Left lung (tissue), 10 donors: ENCODE results near the gene GREB1. TPM values are rescaled to one million over a fixed set of nuclear protein-coding genes. Genes with fewer than 3 reads are reported as not detected.

ENCODE experiments used
- ATAC-seq: fragments of 200-7000 bp; cut with Tn5 transposase; one replicate; pipeline ENCODE4 v1.9.1; 2020; ENCODE audit warnings: moderate library complexity
- DNase-seq, 4 donors: peaks; one replicate each; pipeline ENCODE4 v3.0.0-alpha.2; 2013 to 2020
- H3K27ac ChIP-seq, 2 donors: fragments of 200-600 bp; sonication (generic) in 1 of 2; one replicate each; pipeline versions ENCODE4 v1.5.0 to v1.8.0; 2020 to 2021
- H3K27me3 ChIP-seq, 2 donors: fragments of 200-600 bp; sonication (generic) in 1 of 2; one replicate each; pipeline versions ENCODE4 v1.5.0 to v1.8.0; 2020 to 2021
- H3K36me3 ChIP-seq, 2 donors: fragments of 200-600 bp; sonication (generic) in 1 of 2; one replicate each; pipeline versions ENCODE4 v1.5.0 to v1.8.0; 2020 to 2021
- H3K4me1 ChIP-seq, 2 donors: fragments of 200-600 bp; one replicate each; pipeline ENCODE4 v1.8.0; 2021
- H3K4me3 ChIP-seq, 2 donors: fragments of 200-600 bp; sonication (generic) in 1 of 2; one replicate each; pipeline versions ENCODE4 v1.5.0 to v1.8.0; 2020 to 2021; ENCODE audit warnings: mild to moderate bottlenecking in 1 of 2
- H3K9me3 ChIP-seq, 2 donors: fragments of 200-600 bp; sonication (generic) in 1 of 2; one replicate each; pipeline versions ENCODE4 v1.5.0 to v1.8.0; 2020 to 2021
- CTCF ChIP-seq, 2 donors: fragments of 200-600 bp; sonication (generic) in 1 of 2; IDR thresholded peaks; one replicate each; pipeline versions ENCODE4 v1.5.0 to v1.8.0; 2021; ENCODE audit warnings: antibody characterized with exemption in 2 of 2
- intact Hi-C, 2 donors: fragments of 100-400 bp; cut with DNase I; formaldehyde crosslinking; loops; one replicate each; pipeline versions ENCODE4 v1.11.2 to v1.14.2; 2022
- polyA plus RNA-seq, 6 donors: library from polyadenylated mRNA; unstranded; fragments of 120-200 nt; gene quantifications; one replicate each; pipeline ENCODE4 v1.2.1, GENCODE V29; 2013; ENCODE audit not compliant: insufficient read length in 6 of 6
- total RNA-seq, 2 donors: library from RNA; stranded (reverse); fragmentation: NEBNext Ultra II Directional; extraction: Animal tissue kit (Norgen Biotek cat#: 25700); gene quantifications; one replicate each; pipeline ENCODE4 v1.2.1, GENCODE V29; 2021
- donor health status: DM: no; HTN: yes; CAD: no.
- donor health status: DM: no; HTN: no; CAD: no.

Gene GREB1
- total and polyA plus RNA-seq, 8 donors, result 1.6 to 19.1 (median 12.7) TPM

GRCh38 chr2:11592671-11593574 is 59.1 kb downstream of the GREB1 start:
- intact Hi-C loops, result no loop called here
- H3K36me3 ChIP-seq, result no peaks in the 10 kb centered on the region
- no peaks in the 10 kb centered on the region for H3K4me1 ChIP-seq
- no peak for TF ChIP-seq CTCF (IDR thresholded peaks at IDR 0.05)
- DNase-seq, result no peak
- no peaks in the 10 kb centered on the region for H3K27me3 ChIP-seq
- no peak for ATAC-seq
- no peak overlapping the region for H3K4me3 ChIP-seq
- no peak overlapping the region for H3K27ac ChIP-seq
- H3K9me3 ChIP-seq, result no peaks in the 10 kb centered on the region

GRCh38 chr2:11596801-11597200 is 63.0 kb downstream of the GREB1 start:
- DNase-seq, result no peak
- Histone ChIP-seq H3K27me3 (no peaks in the 10 kb centered on the region), H3K9me3 (no peaks in the 10 kb centered on the region), H3K27ac (no peak overlapping the region), H3K4me1 (no peaks in the 10 kb centered on the region), H3K36me3 (no peaks in the 10 kb centered on the region), H3K4me3 (no peak overlapping the region)
- intact Hi-C loops, result no loop called here
- no peak for TF ChIP-seq CTCF (IDR thresholded peaks at IDR 0.05)
- ATAC-seq, result no peak

- Histone ChIP-seq H3K9me3 (no peaks in the 10 kb centered on the region), H3K4me1 (no peaks in the 10 kb centered on the region), H3K27me3 (no peaks in the 10 kb centered on the region), H3K4me3 (no peak overlapping the region), H3K27ac (no peak overlapping the region), H3K36me3 (no peaks in the 10 kb centered on the region)
- ATAC-seq (no peak), DNase-seq (no peak)
- intact Hi-C loops, result no loop called here
- TF ChIP-seq CTCF (IDR thresholded peaks at IDR 0.05), result no peak
These were observed 63.8 kb downstream of the GREB1 start for GRCh38 chr2:11597538-11598225.

- no peaks in the 10 kb centered on the region for H3K36me3 ChIP-seq
- ATAC-seq (no peak), DNase-seq (no peak)
- no peaks in the 10 kb centered on the region for H3K9me3 ChIP-seq
- no peak overlapping the region for H3K4me3 ChIP-seq
- TF ChIP-seq CTCF (IDR thresholded peaks at IDR 0.05), result no peak
- H3K27ac ChIP-seq, result no peak overlapping the region
- H3K4me1 ChIP-seq, result no peaks in the 10 kb centered on the region
- no peaks in the 10 kb centered on the region for H3K27me3 ChIP-seq
- intact Hi-C loops, result no loop called here
These were observed 64.4 kb downstream of the GREB1 start for GRCh38 chr2:11598228-11598731.

- Histone ChIP-seq H3K4me3 (no peak overlapping the region), H3K9me3 (no peaks in the 10 kb centered on the region), H3K4me1 (no peaks in the 10 kb centered on the region), H3K36me3 (no peaks in the 10 kb centered on the region), H3K27me3 (no peaks in the 10 kb centered on the region), H3K27ac (no peak overlapping the region)
- DNase-seq (no peak), ATAC-seq (no peak)
- no peak for TF ChIP-seq CTCF (IDR thresholded peaks at IDR 0.05)
- intact Hi-C loops, result no loop called here
These were observed 68.8 kb downstream of the GREB1 start for GRCh38 chr2:11602563-11603204.
